ENCODE results near the gene PRTFDC1. TPM values are rescaled to one million over a fixed set of nuclear protein-coding genes. Genes with fewer than 3 reads are reported as not detected.

Gene PRTFDC1
- polyA plus RNA-seq, 1 donor (not counting 4 experiments of a cell fraction or from before 2014, with no cell fraction given): 2.2 TPM

DNA sequence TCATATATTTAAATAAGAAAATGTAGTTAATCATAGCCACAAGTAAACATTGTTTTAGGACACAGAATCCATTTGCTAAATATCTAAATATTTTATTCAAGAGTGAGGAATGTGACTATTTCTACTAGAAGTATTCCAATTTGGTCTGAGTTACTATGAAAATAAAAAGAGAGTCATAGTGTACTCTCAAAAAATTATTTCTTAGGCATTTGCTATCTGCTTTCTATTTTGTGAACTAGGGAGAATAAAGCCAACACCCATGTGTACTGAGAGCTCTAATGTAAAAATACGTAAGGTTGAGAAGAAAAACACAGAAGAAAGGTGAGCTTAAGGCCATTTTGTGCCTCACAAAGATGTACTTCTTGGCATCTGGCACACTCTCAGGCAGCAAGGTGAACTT is 38.3 kb downstream of the PRTFDC1 start:
- TF ChIP-seq CTCF (optimal IDR thresholded peaks at IDR 0.05 in 1 of 3, IDR thresholded peaks at IDR 0.05 in 1 of 3, conservative IDR thresholded peaks at IDR 0.05 in 1 of 3; ENCODE audit: extremely low read depth in 1 of 3, insufficient read depth in 2 of 3, low read length in 3 of 3) (no peak), EZH2 (IDR thresholded peaks at IDR 0.05; ENCODE audit: low read length) (no peak)
- H3K27me3 ChIP-seq (ENCODE audit: control insufficient read depth, extremely low read depth, insufficient read depth, low read length): no peaks in the 10 kb centered on the region
- H3K36me3 ChIP-seq (ENCODE audit: control insufficient read depth in 2 of 2, extremely low read depth in 1 of 2, insufficient read depth in 2 of 2, low read length in 2 of 2): no peaks in the 10 kb centered on the region
- H3K4me2 ChIP-seq (ENCODE audit: control insufficient read depth, extremely low read depth, insufficient read depth, low read depth, low read length): no peak overlapping the region
- no peak overlapping the region for H2AFZ ChIP-seq (ENCODE audit: control insufficient read depth, low read length)
- no peak for DNase-seq (ENCODE audit: low read depth, low spot score)
- no peak overlapping the region for H3K4me3 ChIP-seq (ENCODE audit: control insufficient read depth in 2 of 3, extremely low read depth in 1 of 3, insufficient read depth in 2 of 3, low read depth in 1 of 3, low read length in 3 of 3)
- no peaks in the 10 kb centered on the region for H3K79me2 ChIP-seq (ENCODE audit: control insufficient read depth, insufficient read depth, low read length)
- FAIRE-seq: no peak
- no peaks in the 10 kb centered on the region for H4K20me1 ChIP-seq (ENCODE audit: control insufficient read depth, extremely low read depth, insufficient read depth, low read length)
- no peak overlapping the region for H3K27ac ChIP-seq (ENCODE audit: control insufficient read depth, insufficient read depth, low read length)
- dilution Hi-C loops (cut with MboI; ENCODE audit: extremely low pct_ligation_motif_present, low sequenced_read_pairs): no loop called here
- H3K9ac ChIP-seq (ENCODE audit: control insufficient read depth, extremely low read depth, insufficient read depth, low read length): no peak overlapping the region
- no peaks in the 10 kb centered on the region for H3K9me3 ChIP-seq (ENCODE audit: control insufficient read depth, low read depth, low read length)
- no peaks in the 10 kb centered on the region for H3K9me1 ChIP-seq (ENCODE audit: control insufficient read depth, extremely low read depth, insufficient read depth, low read length)
- H3K4me1 ChIP-seq (ENCODE audit: control insufficient read depth, extremely low read depth, insufficient read depth, low read length): peaks cover 19% of the 10 kb centered on the region

DNA sequence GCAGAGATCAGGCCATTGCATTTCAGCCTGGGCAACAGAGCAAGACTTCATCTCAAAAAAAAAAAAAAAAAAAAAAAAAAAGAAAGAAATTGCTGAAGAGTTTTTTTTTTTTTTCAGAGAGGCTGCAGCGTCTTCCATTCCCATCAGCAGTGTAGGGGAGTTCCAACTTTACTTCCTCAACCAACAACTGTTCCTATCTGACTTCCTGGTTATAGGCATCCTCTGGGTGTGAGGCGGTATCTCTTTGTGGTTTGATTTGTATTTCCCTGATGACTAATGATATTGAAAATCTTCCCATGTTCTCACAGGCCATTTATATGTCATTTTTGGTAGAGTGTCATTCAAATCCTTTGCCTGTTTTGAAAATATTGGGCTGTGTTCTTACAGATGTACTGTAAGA is 40.2 kb downstream of the PRTFDC1 start:
- peak overlapping the region; percentile 19 for H3K27ac ChIP-seq (ENCODE audit: control insufficient read depth, insufficient read depth, low read length)
- no peaks in the 10 kb centered on the region for H3K79me2 ChIP-seq (ENCODE audit: control insufficient read depth, insufficient read depth, low read length)
- H3K9me3 ChIP-seq (ENCODE audit: control insufficient read depth, low read depth, low read length): no peaks in the 10 kb centered on the region
- no peak overlapping the region for H3K4me2 ChIP-seq (ENCODE audit: control insufficient read depth, extremely low read depth, insufficient read depth, low read depth, low read length)
- no peaks in the 10 kb centered on the region for H4K20me1 ChIP-seq (ENCODE audit: control insufficient read depth, extremely low read depth, insufficient read depth, low read length)
- H3K27me3 ChIP-seq (ENCODE audit: control insufficient read depth, extremely low read depth, insufficient read depth, low read length): no peaks in the 10 kb centered on the region
- H3K36me3 ChIP-seq (ENCODE audit: control insufficient read depth in 2 of 2, extremely low read depth in 1 of 2, insufficient read depth in 2 of 2, low read length in 2 of 2): no peaks in the 10 kb centered on the region
- no peak overlapping the region for H2AFZ ChIP-seq (ENCODE audit: control insufficient read depth, low read length)
- H3K4me1 ChIP-seq (ENCODE audit: control insufficient read depth, extremely low read depth, insufficient read depth, low read length): peaks cover 26% of the 10 kb centered on the region
- dilution Hi-C loops (cut with MboI; ENCODE audit: extremely low pct_ligation_motif_present, low sequenced_read_pairs): no loop called here
- no peak overlapping the region for H3K4me3 ChIP-seq (ENCODE audit: control insufficient read depth in 2 of 3, extremely low read depth in 1 of 3, insufficient read depth in 2 of 3, low read depth in 1 of 3, low read length in 3 of 3)
- TF ChIP-seq EZH2 (IDR thresholded peaks at IDR 0.05; ENCODE audit: low read length): no peak
- TF ChIP-seq CTCF (optimal IDR thresholded peaks at IDR 0.05 in 1 of 3, IDR thresholded peaks at IDR 0.05 in 1 of 3, conservative IDR thresholded peaks at IDR 0.05 in 1 of 3; ENCODE audit: extremely low read depth in 1 of 3, insufficient read depth in 2 of 3, low read length in 3 of 3): no peak
- H3K9me1 ChIP-seq (ENCODE audit: control insufficient read depth, extremely low read depth, insufficient read depth, low read length): no peaks in the 10 kb centered on the region
- FAIRE-seq (peak; percentile 58), DNase-seq (ENCODE audit: low read depth, low spot score) (no peak)
- no peak overlapping the region for H3K9ac ChIP-seq (ENCODE audit: control insufficient read depth, extremely low read depth, insufficient read depth, low read length)
